OCI-LY1 (cell line): ENCODE measurements around the gene FOXN3.

ENCODE experiments used
- EZH2 ChIP-seq: fragments of 200-600 bp; sonication (generic), shearing (Covaris generic); IDR thresholded peaks from 2 replicates; pipeline ENCODE4 v1.8.0; 2017; ENCODE audit warnings: borderline replicate concordance, mixed run types, mild to moderate bottlenecking, antibody characterized with exemption, low read length, moderate library complexity, mixed read lengths
- TF ChIP-seq, protein P1 (sequence below): fragments of 200-600 bp; sonication (generic), shearing (Covaris generic); IDR thresholded peaks from 2 replicates; pipeline ENCODE4 v1.5.1; 2017; ENCODE audit warnings: mild to moderate bottlenecking, antibody characterized with exemption, low read length, moderate library complexity, mixed read lengths

DNA sequence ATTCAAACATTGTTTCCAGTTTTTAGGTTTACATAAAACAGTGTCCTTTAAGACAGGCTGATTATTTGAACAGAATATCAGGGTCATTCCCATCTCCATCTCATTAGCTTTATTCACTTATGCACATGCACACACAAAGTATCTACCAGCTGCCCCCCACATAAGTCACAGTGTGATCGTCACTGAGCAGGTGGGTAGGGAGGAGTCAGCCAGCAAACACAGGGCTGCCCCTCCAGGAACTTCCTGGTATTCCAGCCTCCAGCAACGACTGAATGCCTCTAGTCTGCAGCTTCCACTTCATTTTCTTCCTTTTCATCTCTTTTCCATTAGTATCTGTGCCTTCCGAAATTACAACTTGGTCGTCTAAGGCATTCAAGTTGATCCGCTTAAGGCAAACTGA lies 48.8 kb upstream of the FOXN3 start:
- TF ChIP-seq, protein P1, sequence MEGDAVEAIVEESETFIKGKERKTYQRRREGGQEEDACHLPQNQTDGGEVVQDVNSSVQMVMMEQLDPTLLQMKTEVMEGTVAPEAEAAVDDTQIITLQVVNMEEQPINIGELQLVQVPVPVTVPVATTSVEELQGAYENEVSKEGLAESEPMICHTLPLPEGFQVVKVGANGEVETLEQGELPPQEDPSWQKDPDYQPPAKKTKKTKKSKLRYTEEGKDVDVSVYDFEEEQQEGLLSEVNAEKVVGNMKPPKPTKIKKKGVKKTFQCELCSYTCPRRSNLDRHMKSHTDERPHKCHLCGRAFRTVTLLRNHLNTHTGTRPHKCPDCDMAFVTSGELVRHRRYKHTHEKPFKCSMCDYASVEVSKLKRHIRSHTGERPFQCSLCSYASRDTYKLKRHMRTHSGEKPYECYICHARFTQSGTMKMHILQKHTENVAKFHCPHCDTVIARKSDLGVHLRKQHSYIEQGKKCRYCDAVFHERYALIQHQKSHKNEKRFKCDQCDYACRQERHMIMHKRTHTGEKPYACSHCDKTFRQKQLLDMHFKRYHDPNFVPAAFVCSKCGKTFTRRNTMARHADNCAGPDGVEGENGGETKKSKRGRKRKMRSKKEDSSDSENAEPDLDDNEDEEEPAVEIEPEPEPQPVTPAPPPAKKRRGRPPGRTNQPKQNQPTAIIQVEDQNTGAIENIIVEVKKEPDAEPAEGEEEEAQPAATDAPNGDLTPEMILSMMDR: no peak
- TF ChIP-seq EZH2: no peak
